ENCODE results near the gene THSD7B. TPM values are rescaled to one million over a fixed set of nuclear protein-coding genes. Genes with fewer than 3 reads are reported as not detected.

THSD7B gene
- total RNA-seq, 4 donors from 2014 or later = 0.27 TPM; not detected in 3

DNA sequence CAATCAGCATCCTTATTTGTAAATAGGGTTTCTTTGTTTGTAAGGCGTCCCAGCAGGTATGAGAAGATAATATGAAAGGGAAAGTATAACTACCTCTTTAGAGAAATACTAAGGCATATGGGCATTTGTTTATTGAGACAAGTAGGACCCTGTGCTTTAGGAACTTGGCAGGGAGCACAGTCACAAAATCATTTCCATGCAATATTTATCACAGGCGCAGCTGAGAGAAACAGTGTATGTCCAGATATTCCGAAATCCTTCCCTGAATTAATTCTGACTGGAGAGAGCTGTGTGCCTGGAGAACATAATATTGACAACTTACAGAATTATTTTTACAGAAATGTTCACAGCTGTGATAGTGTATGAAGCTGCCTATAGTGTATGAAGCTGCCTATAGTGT is 416.7 kb downstream of the THSD7B start:
- 57 to 62% methylated on average over 3 of the region's 3 CpGs for WGBS, 2 donors (ENCODE audit: low coverage in 1 of 2)
- Histone ChIP-seq H3K4me1 (no peaks in the 10 kb centered on the region), H3K27ac (no peak overlapping the region), H3K4me3 (no peak overlapping the region), H3K36me3 (no peaks in the 10 kb centered on the region), H3K27me3 (no peaks in the 10 kb centered on the region), H3K9me3 (no peaks in the 10 kb centered on the region)
- intact Hi-C loops (cut with DNase I; ENCODE audit: low total_unique reads) = no loop called here
- in situ Hi-C loops (cut with MboI; ENCODE audit: low pct_ligation_motif_present in 1 of 4, low pct_unique_long_range_greater_than_20kb in 1 of 4, low sequenced_read_pairs in 3 of 4) = no loop called here
- TF ChIP-seq POLR2A (IDR thresholded peaks at IDR 0.05) (no peak), EP300 (IDR thresholded peaks at IDR 0.05; ENCODE audit: low read depth) (no peak), POLR2AphosphoS5 (IDR thresholded peaks at IDR 0.05) (no peak)
- TF ChIP-seq, protein P1, sequence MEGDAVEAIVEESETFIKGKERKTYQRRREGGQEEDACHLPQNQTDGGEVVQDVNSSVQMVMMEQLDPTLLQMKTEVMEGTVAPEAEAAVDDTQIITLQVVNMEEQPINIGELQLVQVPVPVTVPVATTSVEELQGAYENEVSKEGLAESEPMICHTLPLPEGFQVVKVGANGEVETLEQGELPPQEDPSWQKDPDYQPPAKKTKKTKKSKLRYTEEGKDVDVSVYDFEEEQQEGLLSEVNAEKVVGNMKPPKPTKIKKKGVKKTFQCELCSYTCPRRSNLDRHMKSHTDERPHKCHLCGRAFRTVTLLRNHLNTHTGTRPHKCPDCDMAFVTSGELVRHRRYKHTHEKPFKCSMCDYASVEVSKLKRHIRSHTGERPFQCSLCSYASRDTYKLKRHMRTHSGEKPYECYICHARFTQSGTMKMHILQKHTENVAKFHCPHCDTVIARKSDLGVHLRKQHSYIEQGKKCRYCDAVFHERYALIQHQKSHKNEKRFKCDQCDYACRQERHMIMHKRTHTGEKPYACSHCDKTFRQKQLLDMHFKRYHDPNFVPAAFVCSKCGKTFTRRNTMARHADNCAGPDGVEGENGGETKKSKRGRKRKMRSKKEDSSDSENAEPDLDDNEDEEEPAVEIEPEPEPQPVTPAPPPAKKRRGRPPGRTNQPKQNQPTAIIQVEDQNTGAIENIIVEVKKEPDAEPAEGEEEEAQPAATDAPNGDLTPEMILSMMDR (IDR thresholded peaks at IDR 0.05) = no peak
- no peak for DNase-seq

DNA sequence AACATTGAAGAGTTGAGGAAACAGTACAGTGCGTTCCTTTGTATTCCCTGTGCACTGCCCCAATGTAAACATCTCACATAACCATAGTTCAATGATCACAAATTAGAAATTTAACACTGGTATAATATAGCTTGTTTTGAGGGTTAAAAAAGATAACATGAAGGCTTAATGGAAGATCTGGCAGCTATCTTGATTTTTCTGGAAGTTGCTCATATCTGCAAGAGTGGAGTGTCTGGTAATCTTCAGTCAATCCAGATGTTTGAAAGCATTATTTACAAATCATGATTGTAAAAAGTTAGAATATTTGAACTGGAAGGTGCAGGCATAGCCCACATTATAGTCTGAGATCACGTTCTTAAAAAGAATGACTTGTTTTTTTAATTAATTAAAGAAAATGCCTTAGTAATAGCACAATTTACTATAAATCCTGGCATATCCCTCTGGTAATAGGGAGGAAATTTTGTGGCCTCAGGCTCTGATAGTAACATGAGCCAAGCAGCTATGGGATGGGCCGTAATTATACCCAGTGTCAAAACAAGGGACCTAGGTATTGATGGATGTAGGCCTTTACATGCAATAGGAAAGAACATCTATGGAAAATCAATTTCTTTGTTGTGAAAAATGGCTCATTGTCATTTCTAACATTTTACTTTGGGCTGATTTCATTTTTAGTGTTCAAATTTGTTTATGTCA is 418.0 kb downstream of the THSD7B start:
- TF ChIP-seq EP300 (IDR thresholded peaks at IDR 0.05; ENCODE audit: low read depth) = no peak
- in situ Hi-C loops (cut with MboI; ENCODE audit: low pct_ligation_motif_present in 1 of 4, low pct_unique_long_range_greater_than_20kb in 1 of 4, low sequenced_read_pairs in 3 of 4) (no loop called here), intact Hi-C loops (cut with DNase I; ENCODE audit: low total_unique reads) (no loop called here)
- H3K4me3 ChIP-seq = no peak overlapping the region
- DNase-seq = no peak
- WGBS, 2 donors (ENCODE audit: low coverage in 1 of 2) = 75 to 83% methylated on average over 3 of the region's 3 CpGs
- no peaks in the 10 kb centered on the region for H3K9me3 ChIP-seq
- H3K4me1 ChIP-seq = no peaks in the 10 kb centered on the region
- H3K27ac ChIP-seq = no peak overlapping the region
- H3K36me3 ChIP-seq = no peaks in the 10 kb centered on the region
- no peaks in the 10 kb centered on the region for H3K27me3 ChIP-seq

DNA sequence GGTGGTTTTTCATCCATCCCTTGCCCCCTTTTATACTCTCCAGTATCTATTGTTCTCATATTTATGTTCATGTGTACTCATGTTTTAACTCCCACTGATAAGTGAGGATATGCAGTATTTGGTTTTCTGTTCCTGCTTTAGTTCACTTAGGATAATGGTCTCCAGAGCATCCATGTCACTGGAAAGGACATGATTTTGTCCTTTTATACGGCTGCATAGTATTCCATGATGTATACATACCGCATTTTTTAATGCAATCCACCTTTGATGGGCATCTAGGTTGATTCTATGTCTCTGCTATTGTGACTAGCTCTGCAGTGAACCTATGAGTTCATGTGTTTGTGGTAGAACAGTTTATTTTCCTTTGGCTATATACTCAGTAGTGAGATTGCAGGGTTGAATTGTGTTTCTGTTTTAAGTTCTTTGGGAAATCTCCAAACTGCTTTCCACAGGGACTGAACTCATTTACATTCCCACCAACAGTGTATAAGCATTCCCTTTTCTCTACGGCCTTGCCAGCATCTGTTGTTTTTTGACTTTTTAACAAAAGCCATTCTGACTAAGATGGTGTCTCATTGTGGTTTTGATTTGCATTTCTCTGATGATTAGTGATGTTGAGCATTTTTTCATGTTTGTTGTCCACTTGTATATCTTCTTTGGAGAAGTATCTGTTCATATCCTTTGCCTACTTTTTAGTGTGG is 420.2 kb downstream of the THSD7B start:
- in situ Hi-C loops (cut with MboI; ENCODE audit: low pct_ligation_motif_present in 1 of 4, low pct_unique_long_range_greater_than_20kb in 1 of 4, low sequenced_read_pairs in 3 of 4) (no loop called here), intact Hi-C loops (cut with DNase I; ENCODE audit: low total_unique reads) (no loop called here)
- Histone ChIP-seq H3K4me1 (no peaks in the 10 kb centered on the region), H3K4me3 (no peak overlapping the region), H3K27me3 (no peaks in the 10 kb centered on the region), H3K9me3 (no peaks in the 10 kb centered on the region), H3K36me3 (no peaks in the 10 kb centered on the region), H3K27ac (no peak overlapping the region)
- TF ChIP-seq, protein P1 (IDR thresholded peaks at IDR 0.05) = no peak
- no peak for TF ChIP-seq POLR2A (IDR thresholded peaks at IDR 0.05)
- TF ChIP-seq POLR2AphosphoS5 (IDR thresholded peaks at IDR 0.05) = no peak
- no peak for TF ChIP-seq EP300 (IDR thresholded peaks at IDR 0.05; ENCODE audit: low read depth)
- no peak for DNase-seq
- WGBS, 2 donors (ENCODE audit: low coverage in 1 of 2) = 83 to 84% methylated on average over 2 to 3 of the region's 3 CpGs

DNA sequence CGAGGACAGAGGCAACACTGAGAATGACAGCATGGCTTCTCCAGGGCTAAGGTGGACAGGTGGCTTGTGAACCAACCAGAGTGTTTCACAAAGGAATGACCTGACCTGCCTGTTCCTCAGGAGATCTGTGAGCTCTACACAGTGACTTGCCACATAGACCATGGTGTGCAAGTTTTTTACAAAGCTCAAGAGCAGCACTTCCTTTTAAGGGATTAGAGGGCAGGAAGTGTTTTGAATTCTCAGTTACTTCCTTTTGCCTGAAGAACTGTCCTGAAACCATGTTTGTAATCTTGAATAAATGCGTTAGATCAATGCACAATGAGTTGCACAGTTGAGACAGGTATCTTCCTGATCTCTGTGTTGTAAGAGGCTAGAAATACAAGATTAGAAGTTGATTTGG is 421.9 kb downstream of the THSD7B start:
- in situ Hi-C loops (cut with MboI; ENCODE audit: low pct_ligation_motif_present in 1 of 4, low pct_unique_long_range_greater_than_20kb in 1 of 4, low sequenced_read_pairs in 3 of 4) = no loop called here
- TF ChIP-seq EP300 (IDR thresholded peaks at IDR 0.05; ENCODE audit: low read depth) = no peak
- TF ChIP-seq POLR2AphosphoS5 (IDR thresholded peaks at IDR 0.05) = no peak
- TF ChIP-seq, protein P1 (IDR thresholded peaks at IDR 0.05) = no peak
- no peak for TF ChIP-seq POLR2A (IDR thresholded peaks at IDR 0.05)
- WGBS, 2 donors (ENCODE audit: low coverage in 1 of 2) = 78 to 84% methylated on average over 2 of the region's 2 CpGs

More for the DNA sequence above, 421.9 kb downstream of the THSD7B start:
- H3K36me3 ChIP-seq = no peaks in the 10 kb centered on the region
- no peaks in the 10 kb centered on the region for H3K27me3 ChIP-seq
- intact Hi-C loops (cut with DNase I; ENCODE audit: low total_unique reads) = no loop called here
- H3K4me3 ChIP-seq = no peak overlapping the region
- DNase-seq = no peak
- H3K27ac ChIP-seq = no peak overlapping the region
- no peaks in the 10 kb centered on the region for H3K4me1 ChIP-seq
- no peaks in the 10 kb centered on the region for H3K9me3 ChIP-seq
